Measurements from ENCODE around the gene SPATS2.
"Not testable (repeated sequence)": the region's sequence is repeated elsewhere in the genome, so short reads cannot be mapped to it uniquely, and the experiment has no call there.

The SPATS2 gene

DNA sequence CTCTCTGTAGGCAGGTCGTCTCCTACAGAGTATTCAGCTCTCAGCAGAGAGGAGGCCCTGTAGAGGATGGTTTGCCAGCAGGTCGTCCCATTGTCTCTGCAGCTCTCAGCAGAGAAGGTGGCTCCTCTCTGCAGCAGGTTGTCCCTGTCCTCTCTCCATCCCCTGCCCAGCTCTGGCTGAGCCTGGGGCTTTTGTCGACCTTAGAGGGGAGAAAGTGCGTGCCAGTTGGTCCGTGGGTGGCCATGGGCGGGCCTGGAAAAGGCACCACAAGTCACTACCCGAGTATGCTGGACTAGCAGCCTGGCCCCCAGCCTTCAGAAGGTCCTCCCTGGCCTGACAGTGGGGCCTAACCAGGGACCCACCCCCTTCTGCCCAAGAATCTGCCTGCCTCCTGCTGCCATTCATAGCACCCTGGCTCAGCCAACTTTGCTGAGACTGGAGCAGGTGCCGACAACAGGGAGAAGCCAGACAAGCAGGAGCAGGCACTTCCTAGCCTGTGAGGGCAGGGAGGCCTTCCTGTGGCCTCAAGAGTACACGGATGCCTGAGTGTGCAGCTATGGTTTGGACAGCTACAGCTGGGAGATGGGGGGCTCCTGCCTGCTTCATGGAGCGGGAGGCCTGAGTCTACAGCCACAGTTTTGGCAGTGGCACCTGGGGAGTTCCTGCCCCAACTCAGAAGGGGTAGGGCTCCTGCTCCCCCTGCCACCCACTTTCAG, 111.8 kb downstream of the SPATS2 start:
- DNase-seq, result no peak

DNA sequence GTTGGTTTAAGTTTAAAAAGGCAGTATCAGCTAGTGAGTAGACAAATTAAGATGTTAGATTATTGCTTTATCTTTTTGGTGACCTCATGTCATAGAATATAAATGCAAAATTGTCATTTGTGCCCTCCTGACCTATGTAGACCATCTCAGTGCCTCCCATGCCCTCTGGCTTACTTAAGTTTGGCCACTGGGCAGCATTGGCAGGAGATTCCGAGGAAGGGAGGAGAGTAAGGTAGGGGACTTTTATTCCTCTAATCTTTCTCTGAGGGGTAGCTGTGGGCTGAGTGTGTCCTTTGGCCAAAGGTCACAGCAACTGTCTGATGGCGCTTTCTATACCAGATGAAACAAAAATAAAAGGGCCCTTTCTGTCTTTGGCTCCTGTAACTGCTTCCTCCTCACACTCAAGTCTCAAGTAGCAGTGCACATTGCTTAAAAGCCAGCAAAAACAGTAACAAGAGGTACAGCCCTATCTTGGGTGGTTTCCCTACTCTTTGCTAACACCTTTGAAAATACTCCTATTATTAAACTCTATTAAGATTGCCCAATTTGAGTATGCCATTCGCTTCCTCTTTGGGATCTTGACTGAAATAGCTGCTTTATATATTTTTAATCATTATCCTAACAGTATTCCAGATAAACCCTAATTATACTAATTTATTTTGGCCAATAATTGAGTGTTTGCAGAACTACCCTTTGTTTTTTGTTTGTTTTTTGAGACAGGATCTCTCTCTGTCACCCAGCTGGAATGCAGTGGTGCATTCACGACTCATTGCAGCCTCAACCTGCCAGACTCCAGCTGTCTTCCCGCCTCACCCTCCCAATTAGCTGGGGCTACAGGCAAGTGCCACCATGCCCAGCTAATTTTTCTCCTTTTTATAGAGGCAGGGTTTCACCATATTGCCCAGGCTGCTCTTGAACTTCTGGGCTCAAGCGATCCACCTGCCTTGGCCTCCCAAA, 115.1 kb downstream of the SPATS2 start:
- DNase-seq, result no peak

DNA sequence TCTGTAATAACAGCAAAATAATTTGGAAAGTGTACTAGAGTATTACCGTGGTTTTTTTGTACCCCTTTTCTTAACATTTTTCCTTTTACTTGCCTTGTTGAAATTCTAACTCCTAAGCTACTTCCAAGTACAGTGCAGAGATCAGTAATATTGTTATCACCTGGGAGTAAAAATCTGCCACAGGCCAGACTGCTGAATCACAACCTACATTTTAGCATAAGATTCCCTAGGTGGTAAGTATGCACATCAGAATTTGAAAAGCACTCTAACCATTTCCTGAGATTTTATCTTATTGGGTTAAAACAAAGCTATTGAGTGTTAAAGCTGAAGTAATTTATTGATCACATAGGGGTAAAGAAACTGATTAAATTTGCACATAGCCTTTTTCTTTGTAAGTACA, 116.4 kb downstream of the SPATS2 start:
- DNase-seq, result no peak

DNA sequence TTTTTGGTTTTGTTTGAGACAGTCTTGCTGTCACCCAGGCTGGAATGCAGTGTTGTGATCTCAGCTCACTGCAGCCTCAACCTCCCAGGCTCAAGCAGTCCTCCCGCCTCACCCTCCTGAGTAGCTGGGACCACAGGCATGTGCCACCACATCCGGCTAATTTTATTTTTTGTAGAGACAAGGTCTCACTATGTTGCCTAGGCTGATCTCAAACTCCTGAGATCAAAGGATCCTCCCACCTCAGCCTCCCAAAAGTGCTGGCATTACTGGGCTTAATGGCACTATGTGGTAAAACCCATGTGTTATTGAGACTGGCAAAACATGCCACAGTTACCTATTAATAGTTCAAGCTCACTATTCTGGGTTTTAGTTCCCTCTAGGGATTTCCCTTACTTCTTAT, 120.3 kb downstream of the SPATS2 start:
- DNase-seq, result no peak

DNA sequence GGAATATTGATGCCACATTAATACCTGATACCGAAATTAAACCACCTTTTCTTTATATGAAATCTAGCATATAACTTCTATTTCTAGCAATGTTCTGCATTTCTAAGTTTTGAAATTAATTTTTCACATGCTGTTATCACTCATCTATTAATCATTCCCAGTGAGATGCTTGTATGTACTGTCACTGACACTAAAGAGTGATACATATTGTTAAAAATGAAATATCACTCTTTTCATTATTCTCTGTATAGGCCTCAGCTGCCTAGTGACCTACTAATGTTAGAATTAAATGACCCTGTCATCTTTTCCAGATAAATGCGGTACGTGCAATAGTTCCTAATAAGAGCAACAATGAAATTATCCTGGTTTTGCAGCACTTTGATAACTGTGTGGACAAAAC, 121.9 kb downstream of the SPATS2 start:
- DNase-seq, result no peak

DNA sequence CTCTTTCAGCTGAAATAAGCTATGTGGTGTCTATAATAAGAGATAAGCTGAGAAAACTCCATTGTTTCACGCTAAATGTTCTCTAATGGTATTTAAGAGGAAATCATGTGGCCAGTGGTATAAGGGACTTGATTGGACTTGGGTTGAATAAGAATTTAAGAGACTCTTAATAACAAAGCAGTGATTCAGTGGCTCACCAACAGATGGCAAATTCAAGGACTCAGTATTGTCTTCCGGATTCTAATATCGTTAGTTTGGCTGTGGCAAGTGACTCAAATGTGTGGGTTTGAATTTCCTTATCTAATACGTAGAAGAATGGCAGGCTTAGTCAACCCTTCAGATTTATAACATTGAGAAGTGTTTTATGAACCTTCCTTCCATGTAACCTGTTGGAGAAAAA, 122.5 kb downstream of the SPATS2 start:
- no peak for DNase-seq

DNA sequence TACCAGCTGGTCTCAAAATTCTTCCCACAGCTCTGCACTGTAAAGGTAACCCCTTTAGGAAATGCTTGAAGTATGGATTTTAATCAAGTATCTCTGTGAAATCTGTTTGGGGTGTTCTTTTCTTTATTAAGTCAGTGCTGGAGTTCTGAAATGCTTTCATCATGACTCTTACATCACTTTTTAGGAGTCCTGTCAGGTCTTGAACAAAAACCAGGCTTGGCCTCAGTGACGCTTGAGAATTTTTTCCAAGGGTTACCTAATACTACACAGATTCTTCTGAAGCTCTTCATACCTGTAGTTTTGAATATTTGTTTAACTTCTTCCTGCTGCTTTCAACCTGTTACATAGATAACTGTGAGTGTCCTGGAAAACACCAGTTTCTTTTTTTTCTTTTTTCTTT, 124.6 kb downstream of the SPATS2 start:
- no peak for DNase-seq

DNA sequence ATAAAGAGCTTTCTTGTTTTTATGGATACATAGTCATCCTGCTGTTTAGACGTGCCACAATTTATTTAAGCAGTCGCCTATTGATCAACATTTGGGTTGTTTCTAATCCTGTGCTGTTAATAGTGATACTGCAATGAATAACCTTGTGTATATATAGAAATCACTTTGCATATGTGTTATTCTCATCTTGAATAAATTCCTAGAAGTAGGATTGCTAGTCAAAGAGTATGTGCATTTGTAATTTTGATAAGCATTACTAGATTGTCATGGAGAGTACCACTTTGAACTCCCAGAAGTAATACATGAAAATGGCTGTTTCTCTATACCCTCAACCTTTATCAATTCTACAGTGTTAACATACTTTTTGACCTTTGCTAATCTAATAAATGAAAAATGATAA, 126.6 kb downstream of the SPATS2 start:
- DNase-seq, result no peak

DNA sequence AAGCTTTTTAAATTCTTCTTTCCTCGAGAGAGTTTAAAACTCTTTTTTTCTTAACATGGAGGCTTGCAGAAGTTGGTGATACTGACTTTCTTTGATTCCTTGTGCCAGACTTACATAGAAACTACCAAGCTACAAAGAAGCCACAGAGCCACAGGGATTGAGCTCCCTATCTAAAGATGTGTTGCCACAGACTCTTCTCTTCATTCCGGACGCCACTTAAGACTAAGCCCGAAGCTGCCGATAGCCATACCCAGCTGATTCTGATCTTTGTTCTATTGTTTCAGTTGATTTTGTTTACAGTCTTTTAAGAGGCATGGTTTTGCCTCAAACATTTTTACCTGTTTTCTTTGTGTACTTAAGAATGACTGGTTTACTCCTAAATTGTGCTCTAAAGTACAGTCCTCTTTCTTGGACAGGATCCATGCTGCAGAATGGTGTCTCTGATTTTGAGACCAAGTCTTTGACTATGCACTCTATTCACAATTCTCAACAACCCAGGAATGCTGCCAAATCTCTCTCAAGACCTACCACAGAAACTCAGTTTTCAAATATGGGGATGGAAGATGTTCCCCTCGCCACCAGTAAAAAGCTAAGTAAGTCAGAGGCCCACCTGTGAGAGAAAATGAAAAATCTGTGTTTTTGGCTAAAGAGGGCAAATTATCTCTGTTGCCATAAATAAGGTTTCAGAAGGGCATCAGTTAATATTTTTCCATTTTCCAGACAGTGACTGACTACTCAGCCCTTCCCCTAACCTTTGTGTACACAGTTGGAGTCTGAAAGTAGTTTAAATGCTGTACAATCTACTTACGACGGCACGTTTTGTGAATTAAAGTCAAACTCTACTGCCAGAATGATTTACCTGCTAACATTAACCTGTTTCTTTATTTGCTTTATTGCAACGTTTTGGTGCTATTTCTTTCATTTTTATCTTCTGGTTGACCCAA, 129.4 kb downstream of the SPATS2 start:
- no peak for DNase-seq

DNA sequence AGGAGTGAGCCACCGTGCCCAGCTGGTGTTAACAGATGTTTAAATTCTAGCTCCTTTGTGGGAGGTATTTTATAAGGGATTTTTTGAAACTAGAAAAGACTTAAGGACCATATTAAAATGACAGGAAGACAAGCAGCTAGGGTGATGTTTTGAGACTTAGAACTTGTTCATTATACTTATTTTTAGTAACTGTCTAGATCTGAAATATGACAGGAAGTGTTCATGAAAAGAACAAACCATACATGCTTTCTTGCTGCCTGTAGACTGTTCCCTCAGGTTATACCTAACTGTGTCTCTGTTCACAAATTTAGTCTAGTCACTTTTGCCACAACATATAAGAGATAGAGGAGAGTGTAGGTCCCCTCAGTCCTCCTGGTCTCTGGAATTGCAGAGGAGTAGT, 134.6 kb downstream of the SPATS2 start:
- DNase-seq, result no peak

DNA sequence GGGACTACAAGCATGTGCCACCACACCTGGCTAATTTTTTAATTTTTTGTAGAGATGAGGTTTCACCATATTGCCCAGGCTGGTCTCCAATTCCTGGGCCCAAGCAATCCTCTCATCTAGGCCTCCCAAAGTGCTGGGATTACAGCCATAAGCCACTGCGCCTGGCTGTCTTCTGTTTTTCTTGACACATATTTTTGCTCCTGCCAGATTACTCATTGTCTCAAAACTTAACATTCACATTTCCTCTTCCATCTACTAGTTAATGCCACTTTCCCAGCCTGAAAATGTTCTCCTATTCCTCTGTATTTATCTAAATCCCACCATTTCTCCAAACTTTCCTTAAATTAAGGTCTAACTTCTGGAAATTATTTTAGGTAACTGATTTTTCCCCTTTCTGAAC, 135.3 kb downstream of the SPATS2 start:
- DNase-seq, result no peak

DNA sequence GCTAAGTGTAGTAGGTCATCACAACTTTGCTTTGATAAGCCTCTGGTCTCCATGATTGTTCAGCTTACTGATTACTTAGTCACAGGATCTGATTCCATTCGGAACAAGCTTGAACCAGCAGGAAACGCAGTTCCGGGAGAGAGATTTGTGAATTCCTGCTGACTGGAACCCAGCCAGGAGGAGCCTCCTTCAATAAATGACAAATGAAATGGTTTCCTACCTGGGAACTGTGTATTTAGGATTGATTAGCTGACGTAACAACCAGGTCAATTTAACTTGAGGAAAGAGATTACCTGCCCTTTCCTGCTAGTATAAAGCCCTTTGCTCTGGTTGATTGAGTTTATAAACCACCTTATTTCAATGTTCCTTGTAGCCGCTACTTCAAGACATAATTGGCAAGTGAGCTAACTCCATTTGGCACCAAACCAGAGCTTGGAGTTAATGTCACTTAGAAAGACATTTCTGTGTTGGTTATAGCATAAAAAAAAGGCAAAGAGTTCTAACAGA, 136.5 kb downstream of the SPATS2 start:
- no peak for DNase-seq

DNA sequence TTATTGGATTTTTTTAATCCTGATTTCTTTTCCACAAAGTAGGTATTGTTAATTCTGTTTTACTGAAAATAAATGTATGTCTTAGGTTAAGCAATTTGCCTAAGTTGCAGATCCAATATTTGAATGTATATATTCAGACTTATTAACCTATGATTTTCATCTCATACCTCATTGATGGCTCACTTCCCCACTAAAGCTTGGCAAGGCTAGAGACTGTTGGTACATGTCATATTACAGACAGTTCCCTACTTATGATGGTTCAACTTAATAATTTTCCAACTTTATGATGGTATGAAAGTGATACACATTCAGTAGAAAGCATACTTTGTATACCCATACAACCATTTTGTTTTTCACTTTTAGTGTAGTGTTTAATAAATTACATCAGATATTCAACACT, 138.4 kb downstream of the SPATS2 start:
- no peak for DNase-seq

DNA sequence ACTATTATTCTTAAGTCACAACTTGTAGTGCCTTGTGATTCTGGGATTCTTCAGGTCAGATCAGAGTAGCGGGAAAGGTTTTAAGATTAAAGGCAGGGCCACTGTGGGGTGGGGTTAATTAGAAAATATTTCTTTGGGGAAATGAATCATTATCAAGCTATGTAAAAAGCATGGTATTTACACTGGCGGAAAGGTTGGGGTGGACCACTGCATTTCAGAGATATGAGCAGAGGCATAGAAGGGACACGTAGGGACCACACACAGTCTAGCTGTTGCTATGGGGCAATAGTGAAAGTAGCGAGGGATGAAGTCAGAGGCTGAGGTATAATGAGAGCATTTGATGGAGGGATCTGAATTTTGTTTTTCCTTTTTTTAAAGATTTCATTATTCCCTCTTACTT, 139.9 kb downstream of the SPATS2 start:
- no peak for DNase-seq

DNA sequence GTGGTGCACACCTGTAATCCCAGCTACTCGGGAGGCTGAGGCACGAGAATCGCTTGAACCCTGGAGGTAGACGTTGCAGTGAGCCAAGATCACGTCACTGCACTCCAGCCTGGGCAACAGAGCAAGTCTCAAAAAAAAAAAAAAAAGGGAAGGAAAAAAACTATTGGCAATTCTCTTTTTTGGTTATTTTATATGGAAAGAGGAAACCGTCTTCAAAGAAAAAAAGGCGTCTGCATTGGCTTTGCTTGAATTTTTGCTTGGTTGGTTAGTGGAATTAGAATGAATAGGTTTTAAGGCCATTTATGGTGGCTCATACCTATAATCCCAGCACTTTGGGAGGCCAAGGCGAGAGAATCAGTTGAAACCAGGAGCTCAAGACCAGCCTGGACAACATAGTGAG, 142.4 kb downstream of the SPATS2 start:
- not testable (repeated sequence) for DNase-seq

DNA sequence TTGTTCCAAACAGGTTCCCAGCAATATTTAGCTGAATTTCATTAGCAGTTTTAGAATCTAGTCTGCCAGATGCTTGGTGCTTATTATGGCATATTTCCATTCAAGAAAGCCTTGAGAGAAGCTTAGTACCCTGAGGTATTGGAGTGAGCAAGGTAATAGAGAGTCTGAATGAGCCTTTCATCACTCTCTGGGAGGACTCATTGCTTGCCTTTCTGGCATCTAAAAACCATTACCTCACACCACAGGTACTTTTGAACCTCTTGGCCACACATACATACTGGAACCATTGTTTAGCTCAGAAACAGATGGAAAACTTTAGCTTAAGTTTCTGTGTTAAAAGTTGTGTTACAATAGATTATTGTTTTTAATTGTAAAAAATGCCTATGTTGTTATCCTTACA, 144.1 kb downstream of the SPATS2 start:
- DNase-seq, result no peak

DNA sequence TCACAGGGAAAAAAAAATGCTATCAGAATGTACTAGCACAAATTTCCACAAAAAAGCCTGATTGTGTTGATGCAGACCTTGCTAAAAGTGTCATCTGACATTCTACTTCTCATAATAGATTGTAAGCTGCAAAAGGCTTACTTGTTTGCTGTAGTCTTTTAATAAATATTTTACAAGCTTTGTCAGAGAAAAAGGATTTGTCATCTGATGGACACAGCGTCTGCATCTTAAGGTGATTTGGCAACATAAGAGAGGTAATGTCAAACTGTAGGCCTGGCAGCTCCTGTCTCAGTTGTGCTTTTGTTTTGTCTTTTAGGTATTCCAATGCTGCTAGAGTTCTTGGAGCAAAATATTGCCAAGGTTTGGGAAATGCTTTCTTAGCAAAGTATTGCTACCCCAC, 145.3 kb downstream of the SPATS2 start:
- no peak for DNase-seq

DNA sequence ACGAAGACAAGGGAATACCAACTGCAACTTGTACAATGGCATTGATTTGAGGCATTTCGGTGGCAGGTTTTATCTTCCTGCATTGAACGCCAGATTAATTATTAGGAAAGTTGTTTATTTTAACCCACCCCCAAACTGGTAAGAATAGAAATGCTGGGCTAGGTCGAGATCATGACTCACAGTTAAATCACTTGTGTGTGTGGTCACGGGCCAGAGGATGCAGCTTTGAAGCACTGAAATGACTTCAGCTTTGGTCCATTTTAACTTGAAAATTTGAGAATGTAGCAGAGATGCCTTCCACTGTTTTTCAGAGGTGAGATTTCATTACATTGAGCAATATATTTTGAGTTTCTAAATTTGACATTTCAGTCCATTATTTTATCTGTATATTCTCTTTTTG, 148.0 kb downstream of the SPATS2 start:
- no peak for DNase-seq

DNA sequence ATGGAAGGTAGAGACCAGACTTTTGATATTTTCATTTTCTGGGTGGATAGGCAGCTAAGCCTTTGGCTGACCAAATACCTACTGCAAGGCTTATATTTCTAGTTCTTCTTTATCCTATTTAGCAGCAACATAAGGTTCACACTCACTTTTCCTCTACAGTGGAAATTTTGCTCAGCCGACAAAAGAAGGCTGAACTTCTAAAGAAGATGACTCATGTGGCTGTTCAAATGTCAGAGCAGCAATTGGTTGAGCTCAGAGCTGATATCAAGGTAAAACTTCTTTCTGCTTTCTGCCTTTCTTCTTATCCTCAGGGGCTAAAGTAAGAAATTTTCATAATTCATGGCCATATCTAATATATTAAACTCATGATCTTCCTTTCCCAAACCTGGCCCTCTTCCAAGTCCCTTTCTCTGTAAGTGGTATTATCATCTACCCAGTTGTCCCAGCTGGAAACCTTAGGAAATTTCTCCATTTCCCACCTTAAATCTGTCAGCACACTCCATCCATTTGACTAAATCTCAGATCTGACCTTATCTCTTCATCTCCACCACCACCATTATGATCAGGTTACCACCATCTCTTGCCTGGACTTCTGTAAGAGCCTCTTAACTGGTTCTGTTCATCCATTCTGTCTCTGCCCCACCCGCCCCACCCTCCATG, 151.8 kb downstream of the SPATS2 start:
- no peak for DNase-seq

DNA sequence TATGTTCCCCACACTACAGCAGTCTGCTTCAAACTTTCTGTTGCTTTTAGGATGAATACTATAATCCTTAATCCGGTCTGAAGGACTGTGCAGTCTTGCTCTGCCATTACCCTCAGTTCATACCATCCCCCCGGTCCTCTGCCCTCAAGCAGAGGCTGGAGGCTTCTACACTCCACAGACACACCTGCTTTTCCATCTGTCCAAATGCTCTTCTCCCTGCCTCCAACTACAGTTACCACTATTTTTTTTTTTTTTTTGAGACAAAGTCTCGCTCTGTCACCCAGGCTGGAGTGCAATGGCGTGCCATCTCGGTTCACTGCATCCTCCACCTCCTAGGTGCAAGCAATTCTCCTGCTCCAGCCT, 152.3 kb downstream of the SPATS2 start:
- no peak for DNase-seq

DNA sequence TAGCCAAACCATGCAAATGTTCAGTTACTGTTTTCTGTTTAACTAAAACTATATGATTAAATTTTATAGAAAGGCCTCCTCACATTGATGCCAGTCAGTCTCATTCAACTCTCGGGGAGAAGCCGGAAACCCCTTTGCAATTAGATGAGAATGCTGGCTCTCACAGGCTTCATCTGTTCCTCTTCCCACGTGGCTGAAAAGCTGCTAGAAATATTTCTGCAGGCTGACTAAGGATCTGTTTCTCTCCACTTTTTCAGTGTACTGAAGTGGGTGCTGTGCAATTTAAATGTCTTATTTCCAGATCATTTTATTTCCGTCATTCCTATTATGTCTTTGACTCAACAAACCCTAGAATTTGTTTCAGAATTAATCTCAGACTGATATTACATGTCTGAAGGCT, 154.1 kb downstream of the SPATS2 start:
- no peak for DNase-seq

DNA sequence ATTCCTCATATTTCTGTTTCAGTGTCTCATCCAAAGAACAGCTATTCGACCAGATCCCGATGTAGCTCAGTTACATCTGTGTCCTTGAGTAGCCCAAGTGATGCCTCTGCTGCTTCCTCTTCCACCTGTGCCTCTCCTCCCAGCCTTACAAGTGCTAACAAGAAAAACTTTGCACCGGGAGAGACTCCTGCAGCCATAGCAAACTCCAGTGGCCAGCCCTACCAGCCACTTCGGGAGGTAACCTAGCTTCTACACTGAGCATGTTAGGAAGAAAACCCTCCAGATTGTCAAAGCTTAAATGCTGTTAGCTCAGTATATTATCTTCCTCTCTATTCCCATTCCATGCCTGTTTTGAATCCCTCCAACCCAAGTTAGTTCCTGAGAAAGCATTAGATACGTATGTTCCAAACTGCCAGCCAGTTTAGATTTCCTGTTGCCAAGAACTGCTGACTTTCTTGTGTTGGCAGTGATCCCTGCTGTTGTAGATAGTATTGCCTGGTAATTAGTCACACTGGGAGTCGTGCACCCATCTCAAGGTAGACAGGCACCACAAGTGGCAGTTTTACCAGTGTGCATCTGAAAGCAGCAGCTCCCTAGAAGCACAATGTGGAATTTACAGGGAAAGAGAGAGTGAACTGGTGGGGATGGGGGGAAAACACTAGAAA, 157.5 kb downstream of the SPATS2 start:
- DNase-seq, result no peak
